ENCODE results near the gene POLG2. TPM values are rescaled to one million over a fixed set of nuclear protein-coding genes. Genes with fewer than 3 reads are reported as not detected.
A peak's percentile ranks its signal among the peaks of the same experiment; 100 is the strongest.

Gene POLG2
- total RNA-seq, 4 donors from 2014 or later: 1.4 to 12.6 (median 6.6) TPM

DNA sequence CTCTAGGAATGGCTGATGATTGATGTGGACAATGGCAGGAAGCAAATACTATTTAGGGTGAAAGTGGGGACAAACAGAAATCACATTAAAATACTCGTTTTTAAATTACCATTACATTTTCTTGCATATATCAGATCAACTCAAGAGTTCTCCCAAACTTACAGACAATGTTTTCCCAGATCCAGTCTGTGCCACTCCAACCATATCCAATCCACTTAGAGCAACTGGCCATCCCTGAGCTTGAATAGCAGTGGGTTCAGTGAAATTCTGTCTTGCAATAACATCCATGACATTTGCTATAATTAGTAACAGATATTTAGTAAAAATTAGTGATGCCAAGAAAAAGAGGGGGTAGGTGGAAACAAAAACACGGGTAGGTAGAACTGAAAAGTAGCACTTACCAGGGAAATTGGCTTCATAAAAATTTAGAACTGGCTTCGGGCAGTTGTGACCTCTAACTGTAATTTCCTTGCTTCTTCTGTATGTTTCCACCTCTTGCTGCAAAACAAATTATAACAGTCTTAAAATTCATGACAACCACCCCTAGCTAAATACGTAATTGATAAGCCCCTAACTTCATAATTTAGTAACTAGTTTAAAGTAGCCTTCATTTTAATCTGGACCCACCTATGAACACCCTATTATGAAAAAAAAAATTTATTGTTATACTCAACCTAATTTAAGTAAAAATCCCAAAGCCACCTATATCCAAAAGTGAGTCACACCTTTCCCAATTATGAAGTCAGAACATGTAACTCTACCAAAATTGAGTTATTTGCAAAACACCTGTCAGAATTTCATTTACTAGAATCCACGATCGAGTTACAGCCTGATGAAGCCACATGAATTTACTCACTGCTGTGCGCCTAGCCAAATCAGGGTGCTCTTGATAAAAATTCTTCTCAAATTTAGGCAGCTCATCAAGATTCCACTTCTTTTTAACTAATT lies 7.2 kb upstream of the POLG2 start:
- ATAC-seq: no peak
- H3K27ac ChIP-seq: peak overlapping the region; percentile 94 to 100 (median 98)

DNA sequence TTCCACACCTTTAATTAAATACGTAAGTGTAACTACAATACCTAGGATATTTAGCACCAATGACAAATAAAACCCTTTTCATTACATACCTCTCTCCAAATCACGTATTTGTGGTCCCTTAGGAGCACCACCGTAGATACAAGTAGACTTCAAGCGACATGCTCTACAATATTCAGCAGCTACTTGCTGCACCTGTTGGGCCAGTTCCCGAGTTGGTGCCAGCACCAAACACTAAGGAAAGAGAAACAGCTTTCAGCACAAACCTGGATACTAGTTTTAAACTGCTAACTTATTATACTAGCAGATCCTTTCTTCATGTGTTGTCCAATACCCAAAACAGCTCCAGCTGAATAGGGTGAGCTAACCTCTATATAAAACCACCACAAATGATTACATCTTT lies 6.5 kb upstream of the POLG2 start:
- TF ChIP-seq, protein P1, sequence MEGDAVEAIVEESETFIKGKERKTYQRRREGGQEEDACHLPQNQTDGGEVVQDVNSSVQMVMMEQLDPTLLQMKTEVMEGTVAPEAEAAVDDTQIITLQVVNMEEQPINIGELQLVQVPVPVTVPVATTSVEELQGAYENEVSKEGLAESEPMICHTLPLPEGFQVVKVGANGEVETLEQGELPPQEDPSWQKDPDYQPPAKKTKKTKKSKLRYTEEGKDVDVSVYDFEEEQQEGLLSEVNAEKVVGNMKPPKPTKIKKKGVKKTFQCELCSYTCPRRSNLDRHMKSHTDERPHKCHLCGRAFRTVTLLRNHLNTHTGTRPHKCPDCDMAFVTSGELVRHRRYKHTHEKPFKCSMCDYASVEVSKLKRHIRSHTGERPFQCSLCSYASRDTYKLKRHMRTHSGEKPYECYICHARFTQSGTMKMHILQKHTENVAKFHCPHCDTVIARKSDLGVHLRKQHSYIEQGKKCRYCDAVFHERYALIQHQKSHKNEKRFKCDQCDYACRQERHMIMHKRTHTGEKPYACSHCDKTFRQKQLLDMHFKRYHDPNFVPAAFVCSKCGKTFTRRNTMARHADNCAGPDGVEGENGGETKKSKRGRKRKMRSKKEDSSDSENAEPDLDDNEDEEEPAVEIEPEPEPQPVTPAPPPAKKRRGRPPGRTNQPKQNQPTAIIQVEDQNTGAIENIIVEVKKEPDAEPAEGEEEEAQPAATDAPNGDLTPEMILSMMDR (IDR thresholded peaks at IDR 0.05): no peak
- TF ChIP-seq POLR2AphosphoS5 (IDR thresholded peaks at IDR 0.05) (no peak), POLR2A (IDR thresholded peaks at IDR 0.05) (no peak), EP300 (IDR thresholded peaks at IDR 0.05) (no peak)
- Histone ChIP-seq H3K4me3 (peak overlapping the region in 1 of 2 donors; percentile 85), H3K36me3 (peaks cover 31 to 64% of the 10 kb centered on the region in 2 donors), H3K4me1 (peaks cover 10 to 74% (median 13%) of the 10 kb centered on the region in 3 donors), H3K27me3 (no peaks in the 10 kb centered on the region), H3K9me3 (no peaks in the 10 kb centered on the region), H3K27ac (peak overlapping the region in 3 of 4 donors; percentile 14 to 100 (median 94))
- 56% methylated on average over 5 of the region's 5 CpGs for WGBS, 2 donors (ENCODE audit: low coverage in 1 of 2)
- no peak for ATAC-seq

More for the DNA sequence above, 7.2 kb upstream of the POLG2 start:
- TF ChIP-seq POLR2AphosphoS5 (IDR thresholded peaks at IDR 0.05): no peak
- TF ChIP-seq, protein P1 (IDR thresholded peaks at IDR 0.05): no peak
- no peak for TF ChIP-seq POLR2A (IDR thresholded peaks at IDR 0.05)
- no peak for TF ChIP-seq EP300 (IDR thresholded peaks at IDR 0.05)
- Histone ChIP-seq H3K4me3 (peak overlapping the region; percentile 84 to 85), H3K27me3 (no peaks in the 10 kb centered on the region), H3K36me3 (peaks cover 31 to 57% of the 10 kb centered on the region in 2 donors), H3K9me3 (no peaks in the 10 kb centered on the region), H3K4me1 (peaks cover 10 to 74% (median 16%) of the 10 kb centered on the region in 3 donors)
- WGBS, 2 donors (ENCODE audit: low coverage in 1 of 2): 10 to 13% methylated on average over 7 of the region's 7 CpGs

DNA sequence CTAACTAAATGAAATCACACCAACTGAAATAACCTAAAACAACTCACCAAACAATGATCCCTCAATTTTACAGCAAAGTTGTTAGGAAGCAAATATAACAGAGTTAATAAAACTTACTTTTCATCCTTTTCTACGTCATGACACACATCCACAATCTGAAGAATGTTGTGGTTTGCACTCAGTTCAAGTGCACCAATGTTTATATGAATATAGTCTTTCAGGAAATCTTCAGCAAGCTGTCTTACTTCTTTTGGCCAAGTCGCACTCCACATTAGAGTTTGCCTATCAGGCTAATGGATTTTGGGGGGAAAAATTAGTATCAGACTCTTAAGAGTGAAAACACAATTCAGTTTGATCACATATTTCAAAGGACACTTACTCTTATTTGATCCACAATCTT lies 6.0 kb upstream of the POLG2 start:
- no peaks in the 10 kb centered on the region for H3K27me3 ChIP-seq
- H3K4me1 ChIP-seq: peaks cover 10 to 74% (median 13%) of the 10 kb centered on the region in 3 donors
- peak overlapping the region in 3 of 4 donors; percentile 14 to 100 (median 94) for H3K27ac ChIP-seq
- 29 to 57% methylated on average over 2 of the region's 2 CpGs for WGBS, 2 donors (ENCODE audit: low coverage in 1 of 2)
- H3K4me3 ChIP-seq: no peak overlapping the region
- TF ChIP-seq POLR2A (IDR thresholded peaks at IDR 0.05): no peak
- TF ChIP-seq, protein P1 (IDR thresholded peaks at IDR 0.05): no peak
- no peak for TF ChIP-seq POLR2AphosphoS5 (IDR thresholded peaks at IDR 0.05)
- TF ChIP-seq EP300 (IDR thresholded peaks at IDR 0.05): no peak
- H3K9me3 ChIP-seq: no peaks in the 10 kb centered on the region
- peaks cover 31 to 70% of the 10 kb centered on the region in 2 donors for H3K36me3 ChIP-seq
- no peak for ATAC-seq

DNA sequence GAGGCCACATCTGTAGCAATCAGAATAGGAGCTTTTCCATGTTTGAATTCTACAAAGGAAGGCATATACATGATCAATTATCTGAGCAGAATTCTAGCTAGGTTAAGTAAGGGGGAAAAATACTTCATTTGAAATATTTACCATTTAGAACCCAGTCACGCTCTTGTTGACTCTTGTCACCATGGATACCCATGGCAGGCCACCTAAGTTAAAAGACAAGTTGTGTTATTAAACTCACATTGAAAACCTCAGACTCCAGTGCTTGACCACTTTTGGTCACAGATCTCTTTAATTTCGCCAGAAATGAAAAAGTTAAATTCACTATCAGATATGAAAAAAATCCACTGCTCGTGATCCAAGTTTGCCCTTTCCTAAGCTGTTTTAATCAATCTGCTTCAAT lies 5.2 kb upstream of the POLG2 start:
- no peak overlapping the region for H3K4me3 ChIP-seq

More for the DNA sequence above, 5.2 kb upstream of the POLG2 start:
- peaks cover 31 to 74% of the 10 kb centered on the region in 2 donors for H3K36me3 ChIP-seq
- H3K9me3 ChIP-seq: no peaks in the 10 kb centered on the region
- WGBS, 2 donors (ENCODE audit: low coverage in 1 of 2): 29 to 51% methylated on average over 3 of the region's 3 CpGs
- peaks cover 14 to 78% (median 18%) of the 10 kb centered on the region in 3 donors for H3K4me1 ChIP-seq
- H3K27me3 ChIP-seq: no peaks in the 10 kb centered on the region
- TF ChIP-seq POLR2AphosphoS5 (IDR thresholded peaks at IDR 0.05) (no peak), EP300 (IDR thresholded peaks at IDR 0.05) (no peak), POLR2A (IDR thresholded peaks at IDR 0.05) (no peak)
- TF ChIP-seq, protein P1 (IDR thresholded peaks at IDR 0.05): no peak
- peak overlapping the region in 2 of 4 donors; percentile 14 to 94 for H3K27ac ChIP-seq
- no peak for ATAC-seq
